ENCODE data around the gene BCL7A.
"Not testable (repeated sequence)": the region's sequence is repeated elsewhere in the genome, so short reads cannot be mapped to it uniquely, and the experiment has no call there.

The BCL7A gene

DNA sequence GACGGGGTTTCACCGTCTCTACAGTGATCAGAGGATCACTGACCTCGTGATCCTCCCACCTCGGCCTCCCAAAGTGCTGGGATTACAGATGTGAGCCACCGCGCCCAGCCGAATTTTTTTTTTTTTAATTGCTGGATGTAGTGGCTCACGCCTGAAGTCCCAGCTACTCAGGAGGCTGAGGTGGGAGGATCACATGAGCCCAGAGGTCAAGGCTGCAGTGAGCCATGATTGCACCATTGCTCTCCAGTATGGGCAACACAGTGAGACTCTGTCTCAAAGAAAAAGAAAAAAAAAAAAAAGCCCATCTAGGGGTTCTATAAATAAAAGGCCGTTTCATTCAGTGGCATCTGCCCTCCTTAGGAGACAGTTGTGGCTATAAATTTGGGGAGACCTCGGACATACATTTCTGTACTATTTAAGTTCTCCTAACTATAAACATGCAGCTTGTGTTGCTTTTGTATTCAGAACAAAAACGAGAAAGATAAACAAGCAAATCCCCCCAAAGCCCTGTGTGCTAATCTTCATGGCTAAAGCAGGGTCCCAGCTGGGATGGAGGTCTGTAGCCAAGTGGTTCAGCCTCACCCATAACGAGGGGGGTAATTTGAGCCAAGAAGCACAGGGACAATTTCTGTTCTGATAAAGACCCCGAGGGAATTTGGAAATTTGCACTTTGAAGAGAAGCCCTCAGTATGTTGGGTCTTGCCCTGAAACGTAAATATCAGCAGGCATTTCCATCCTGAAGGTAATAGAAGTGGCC is 35.0 kb upstream of the BCL7A start:
- H3F3A ChIP-seq (ENCODE audit: control insufficient read depth, insufficient read depth): peaks cover 59% of the 10 kb centered on the region
- H3K9me2 ChIP-seq (replicated peaks; ENCODE audit: control insufficient read depth, low read length): no peaks in the 10 kb centered on the region
- TF ChIP-seq, protein P1, sequence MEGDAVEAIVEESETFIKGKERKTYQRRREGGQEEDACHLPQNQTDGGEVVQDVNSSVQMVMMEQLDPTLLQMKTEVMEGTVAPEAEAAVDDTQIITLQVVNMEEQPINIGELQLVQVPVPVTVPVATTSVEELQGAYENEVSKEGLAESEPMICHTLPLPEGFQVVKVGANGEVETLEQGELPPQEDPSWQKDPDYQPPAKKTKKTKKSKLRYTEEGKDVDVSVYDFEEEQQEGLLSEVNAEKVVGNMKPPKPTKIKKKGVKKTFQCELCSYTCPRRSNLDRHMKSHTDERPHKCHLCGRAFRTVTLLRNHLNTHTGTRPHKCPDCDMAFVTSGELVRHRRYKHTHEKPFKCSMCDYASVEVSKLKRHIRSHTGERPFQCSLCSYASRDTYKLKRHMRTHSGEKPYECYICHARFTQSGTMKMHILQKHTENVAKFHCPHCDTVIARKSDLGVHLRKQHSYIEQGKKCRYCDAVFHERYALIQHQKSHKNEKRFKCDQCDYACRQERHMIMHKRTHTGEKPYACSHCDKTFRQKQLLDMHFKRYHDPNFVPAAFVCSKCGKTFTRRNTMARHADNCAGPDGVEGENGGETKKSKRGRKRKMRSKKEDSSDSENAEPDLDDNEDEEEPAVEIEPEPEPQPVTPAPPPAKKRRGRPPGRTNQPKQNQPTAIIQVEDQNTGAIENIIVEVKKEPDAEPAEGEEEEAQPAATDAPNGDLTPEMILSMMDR (IDR thresholded peaks at IDR 0.05; ENCODE audit: low read depth, low read length, poor library complexity, severe bottlenecking): no peak
- no peak for TF ChIP-seq EZH2phosphoT487 (IDR thresholded peaks at IDR 0.05; ENCODE audit: borderline replicate concordance, low read length)
- H3K36me3 ChIP-seq (ENCODE audit: control insufficient read depth, low read length): peaks cover 11% of the 10 kb centered on the region
- H3K79me2 ChIP-seq (ENCODE audit: control insufficient read depth, low read length): peaks cover 18% of the 10 kb centered on the region
- no peaks in the 10 kb centered on the region for H4K20me1 ChIP-seq (ENCODE audit: control insufficient read depth, insufficient read depth, low read depth, low read length)
- H3K27ac ChIP-seq (ENCODE audit: low read depth, low read length): peak overlapping the region; percentile 96
- H3K4me3 ChIP-seq (ENCODE audit: low read length): no peak overlapping the region
- no peaks in the 10 kb centered on the region for H3K27me3 ChIP-seq (ENCODE audit: control insufficient read depth, low read length)
- H3K4me2 ChIP-seq (ENCODE audit: low read length): peak overlapping the region; percentile 17
- peaks cover 85% of the 10 kb centered on the region for H3K4me1 ChIP-seq (ENCODE audit: control insufficient read depth, low read length)
- H3K9me3 ChIP-seq (ENCODE audit: control insufficient read depth, insufficient read depth, low read length): no peaks in the 10 kb centered on the region

DNA sequence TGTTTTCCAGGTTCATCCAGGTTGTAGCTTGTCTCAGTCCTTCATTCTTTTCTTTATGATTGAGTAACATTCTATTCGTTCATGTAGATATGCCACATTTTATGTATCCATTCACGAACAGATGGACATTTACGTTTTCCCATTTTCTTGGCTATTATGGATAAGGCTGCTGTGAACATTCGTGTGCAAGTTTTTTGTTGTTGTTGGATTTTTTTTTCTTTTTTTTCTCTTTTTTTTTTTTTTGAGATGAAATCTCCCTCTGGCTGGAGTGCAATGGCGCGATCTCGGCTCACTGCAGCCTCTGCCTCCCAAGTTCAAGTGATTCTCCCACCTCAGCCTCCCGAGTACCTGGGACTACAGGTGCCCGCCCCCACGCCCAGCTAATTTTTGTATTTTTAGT is 33.2 kb upstream of the BCL7A start:
- not testable (repeated sequence) for H3K4me3 ChIP-seq (ENCODE audit: low read length); H3K4me2 ChIP-seq (ENCODE audit: low read length); H3K27ac ChIP-seq (ENCODE audit: low read depth, low read length); H3K36me3 ChIP-seq (ENCODE audit: control insufficient read depth, low read length); H4K20me1 ChIP-seq (ENCODE audit: control insufficient read depth, insufficient read depth, low read depth, low read length); H3K27me3 ChIP-seq (ENCODE audit: control insufficient read depth, low read length); H3K9me3 ChIP-seq (ENCODE audit: control insufficient read depth, insufficient read depth, low read length); H3K9me2 ChIP-seq (replicated peaks; ENCODE audit: control insufficient read depth, low read length)
- Histone ChIP-seq H3K79me2 (ENCODE audit: control insufficient read depth, low read length) (peaks cover 22% of the 10 kb centered on the region), H3K4me1 (ENCODE audit: control insufficient read depth, low read length) (peaks cover 78% of the 10 kb centered on the region), H3F3A (ENCODE audit: control insufficient read depth, insufficient read depth) (peaks cover 52% of the 10 kb centered on the region)

DNA sequence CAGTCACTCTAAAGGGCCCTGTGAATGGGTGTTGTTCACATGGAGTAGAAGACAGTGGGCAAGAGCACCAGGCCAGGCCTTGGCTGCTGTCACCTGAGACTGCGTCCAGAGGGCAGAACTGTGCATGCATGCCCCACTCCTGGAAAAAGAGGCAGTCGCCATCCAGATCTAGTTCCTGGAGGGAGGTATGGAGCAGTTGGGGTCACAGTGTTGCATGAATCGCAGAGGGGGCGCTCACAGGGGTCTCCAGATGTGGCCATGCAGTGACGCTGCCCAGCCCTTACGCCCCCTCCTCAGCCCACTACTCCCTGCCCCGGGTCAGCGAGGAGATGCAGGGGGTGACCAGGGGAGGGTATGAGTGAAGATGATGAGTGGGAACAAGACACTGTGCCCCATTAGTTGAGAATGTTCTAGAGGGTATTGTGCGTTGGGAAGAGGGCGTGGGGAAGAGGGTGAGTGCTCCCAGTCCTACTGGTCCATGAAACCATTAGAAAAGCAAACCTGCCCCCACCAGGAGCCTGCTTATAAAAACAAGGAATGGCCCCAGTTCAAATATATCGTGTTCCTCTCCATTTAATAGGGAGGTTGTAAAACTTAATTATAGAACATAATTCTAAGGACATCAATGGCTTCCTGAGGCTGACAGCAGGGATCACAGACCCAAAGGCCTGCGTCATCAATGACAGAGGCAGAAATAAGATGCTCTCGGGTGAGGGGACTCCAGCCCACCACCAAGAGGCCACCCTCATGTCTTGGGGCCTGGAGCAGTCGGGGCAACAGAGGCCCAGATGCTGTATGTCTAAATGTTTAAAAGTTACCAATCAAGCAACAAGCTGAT is 32.2 kb upstream of the BCL7A start:
- H4K20me1 ChIP-seq (ENCODE audit: control insufficient read depth, insufficient read depth, low read depth, low read length): no peaks in the 10 kb centered on the region
- H3K79me2 ChIP-seq (ENCODE audit: control insufficient read depth, low read length): peaks cover 22% of the 10 kb centered on the region
- peaks cover 43% of the 10 kb centered on the region for H3F3A ChIP-seq (ENCODE audit: control insufficient read depth, insufficient read depth)
- H3K4me1 ChIP-seq (ENCODE audit: control insufficient read depth, low read length): peaks cover 68% of the 10 kb centered on the region
- no peaks in the 10 kb centered on the region for H3K9me3 ChIP-seq (ENCODE audit: control insufficient read depth, insufficient read depth, low read length)
- H3K36me3 ChIP-seq (ENCODE audit: control insufficient read depth, low read length): peaks cover 10% of the 10 kb centered on the region
- H3K4me2 ChIP-seq (ENCODE audit: low read length): peak overlapping the region; percentile 75
- no peaks in the 10 kb centered on the region for H3K27me3 ChIP-seq (ENCODE audit: control insufficient read depth, low read length)
- H3K27ac ChIP-seq (ENCODE audit: low read depth, low read length): peak overlapping the region; percentile 96
- no peaks in the 10 kb centered on the region for H3K9me2 ChIP-seq (replicated peaks; ENCODE audit: control insufficient read depth, low read length)
- peak overlapping the region; percentile 67 for H3K4me3 ChIP-seq (ENCODE audit: low read length)
- no peak for TF ChIP-seq EZH2phosphoT487 (IDR thresholded peaks at IDR 0.05; ENCODE audit: borderline replicate concordance, low read length)
- TF ChIP-seq, protein P1 (IDR thresholded peaks at IDR 0.05; ENCODE audit: low read depth, low read length, poor library complexity, severe bottlenecking): no peak
